ENCODE results near the gene KCNJ6. TPM values are rescaled to one million over a fixed set of nuclear protein-coding genes. Genes with fewer than 3 reads are reported as not detected.

Gene KCNJ6
- total RNA-seq, 1 experiment from 2014 or later: not detected

GRCh38 chr21:37866027-37866426 is 50.2 kb downstream of the KCNJ6 start:
- no peak for DNase-seq (ENCODE audit: low read depth)

DNA sequence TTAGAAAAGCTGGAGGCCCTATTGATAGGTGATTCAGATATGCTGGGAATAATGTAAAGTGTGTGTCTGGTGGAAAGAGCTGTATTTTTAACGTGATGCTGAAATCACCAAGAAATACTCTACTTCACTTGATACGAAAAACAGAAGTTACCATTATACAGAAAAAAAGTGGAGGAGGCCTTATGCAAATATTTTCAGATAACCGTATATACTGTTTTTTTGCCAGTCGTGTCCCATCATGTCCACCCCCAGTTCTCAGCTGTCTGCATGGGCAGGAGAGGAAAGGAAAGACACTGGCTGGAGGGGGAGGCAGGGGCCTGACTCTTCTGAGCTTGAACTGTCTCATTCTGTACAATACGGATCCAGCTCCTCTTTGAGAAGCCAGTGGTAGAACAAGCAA is 51.1 kb downstream of the KCNJ6 start:
- no peak for DNase-seq (ENCODE audit: low read depth)

DNA sequence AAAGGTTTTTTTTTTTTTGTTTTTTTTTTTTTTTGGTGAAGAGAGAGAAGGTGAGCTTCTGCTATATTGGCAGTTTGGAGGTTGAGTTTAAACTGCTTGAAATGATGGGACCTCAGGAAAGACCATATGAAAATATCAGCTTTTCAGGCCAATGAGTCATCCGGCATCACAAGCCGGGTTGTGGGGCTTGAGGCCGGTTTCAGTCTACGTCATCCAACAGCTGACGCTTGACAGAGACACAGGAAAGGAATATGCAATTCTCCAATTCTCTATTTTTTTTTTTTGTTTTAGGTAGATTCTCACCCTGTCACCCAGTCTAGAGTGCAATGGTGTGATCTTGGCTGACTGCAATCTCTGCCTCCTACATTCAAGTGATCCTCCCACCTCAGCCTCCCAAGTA is 52.4 kb downstream of the KCNJ6 start:
- DNase-seq (ENCODE audit: low read depth): peak; percentile 61

DNA sequence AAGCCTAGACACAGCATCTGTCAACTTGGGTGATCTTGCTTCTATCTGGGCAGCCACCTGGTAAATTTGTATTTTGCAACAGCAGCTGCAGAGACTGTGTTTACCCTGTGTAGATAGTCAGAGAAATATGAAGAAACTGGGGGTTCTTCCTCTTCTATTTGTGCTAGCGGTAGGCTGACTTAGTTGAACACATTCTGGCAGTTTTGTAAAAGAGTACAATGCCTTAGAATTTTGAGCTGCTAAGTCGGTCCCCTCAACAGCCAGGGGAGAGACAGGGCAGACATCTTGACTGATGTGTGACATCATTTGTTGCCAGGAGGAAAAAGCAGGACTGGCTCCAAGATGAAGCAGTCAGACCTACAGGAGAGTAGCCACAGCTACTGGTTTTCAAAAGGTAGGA is 53.7 kb downstream of the KCNJ6 start:
- DNase-seq (ENCODE audit: low read depth): no peak

DNA sequence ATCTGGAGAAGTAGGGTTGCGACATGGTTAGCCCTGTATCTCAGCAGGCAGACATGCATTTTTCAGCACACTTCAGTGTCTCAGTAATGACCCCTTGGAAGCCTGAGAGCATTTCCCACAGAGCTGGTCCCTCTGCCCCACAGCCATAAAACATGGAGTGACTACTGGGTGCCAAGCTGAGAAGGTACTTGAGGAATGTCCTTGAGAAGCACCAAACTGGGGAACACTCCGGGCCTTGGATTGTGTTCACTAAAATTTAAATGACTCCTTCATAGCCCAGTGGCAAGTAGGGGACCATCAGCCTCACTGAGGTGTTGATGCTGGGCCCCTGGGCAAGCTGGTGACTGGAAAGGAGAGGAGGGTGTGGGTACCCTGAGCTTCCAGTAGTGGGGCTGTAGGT is 54.7 kb downstream of the KCNJ6 start:
- no peak for DNase-seq (ENCODE audit: low read depth)

DNA sequence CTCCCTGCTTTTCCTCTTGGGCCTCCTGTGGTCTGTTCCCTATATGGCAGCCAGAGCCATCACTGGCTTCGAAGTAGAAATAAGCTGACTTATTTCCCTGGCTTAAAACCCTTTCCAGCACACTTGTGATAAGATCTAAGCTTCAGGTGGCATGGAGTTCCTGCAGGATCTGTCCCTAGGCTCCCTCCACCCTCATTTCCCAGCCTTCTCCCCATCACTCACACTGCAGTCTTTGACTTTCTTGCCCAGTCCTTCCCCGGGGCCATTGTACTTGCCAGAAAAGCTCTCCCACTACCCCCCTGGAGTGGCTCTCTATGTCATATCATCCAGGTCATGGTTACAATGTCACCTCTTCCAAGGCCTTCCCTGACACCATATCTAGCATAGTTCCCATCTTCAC is 55.8 kb downstream of the KCNJ6 start:
- no peak for DNase-seq (ENCODE audit: low read depth)

DNA sequence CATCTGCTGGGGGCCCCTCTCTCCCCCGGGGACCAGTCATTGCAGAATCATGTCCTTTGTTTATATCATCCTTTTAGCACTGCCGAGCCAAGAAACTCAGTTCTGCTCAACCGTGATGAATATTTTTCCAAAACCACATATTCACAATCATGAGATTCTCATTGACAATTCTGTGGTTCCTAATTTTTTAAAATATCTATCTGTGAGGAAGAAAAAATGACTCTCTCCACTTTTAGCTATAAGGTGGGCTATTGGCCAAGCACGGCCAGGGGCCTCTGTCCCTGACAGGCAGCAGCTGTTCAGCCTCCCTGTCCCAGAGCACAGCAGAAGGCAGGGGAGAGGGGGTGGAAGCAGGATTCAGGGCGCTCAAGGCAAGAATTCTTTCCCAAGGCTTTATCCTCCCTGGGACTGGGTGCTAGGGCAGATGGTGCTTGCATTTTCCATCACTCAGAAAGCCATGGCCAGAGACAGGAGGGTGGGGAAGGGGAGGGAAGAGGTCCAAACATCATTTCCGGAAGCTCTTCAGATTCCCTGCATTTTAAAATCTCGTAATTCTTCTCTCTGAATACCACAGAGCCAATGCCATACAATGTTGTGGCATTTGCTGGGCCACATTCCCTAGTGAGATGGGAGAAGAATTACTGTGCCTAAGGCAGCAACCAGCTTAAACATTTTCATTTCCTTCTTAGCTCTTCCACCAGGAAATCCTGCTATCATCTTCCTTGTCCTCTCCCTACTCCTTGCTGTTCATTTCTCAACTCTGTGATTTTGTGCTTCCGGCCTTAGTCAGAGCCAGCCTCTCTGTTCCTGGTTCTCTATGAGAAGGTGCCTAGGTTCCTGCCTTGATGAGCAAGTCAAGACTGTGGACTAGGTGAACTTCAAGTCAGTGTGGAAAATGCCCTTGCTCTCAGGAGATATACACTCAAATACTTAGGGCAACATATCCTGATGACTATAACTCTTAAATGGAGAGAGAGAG is 60.3 kb downstream of the KCNJ6 start:
- DNase-seq (ENCODE audit: low read depth): no peak

DNA sequence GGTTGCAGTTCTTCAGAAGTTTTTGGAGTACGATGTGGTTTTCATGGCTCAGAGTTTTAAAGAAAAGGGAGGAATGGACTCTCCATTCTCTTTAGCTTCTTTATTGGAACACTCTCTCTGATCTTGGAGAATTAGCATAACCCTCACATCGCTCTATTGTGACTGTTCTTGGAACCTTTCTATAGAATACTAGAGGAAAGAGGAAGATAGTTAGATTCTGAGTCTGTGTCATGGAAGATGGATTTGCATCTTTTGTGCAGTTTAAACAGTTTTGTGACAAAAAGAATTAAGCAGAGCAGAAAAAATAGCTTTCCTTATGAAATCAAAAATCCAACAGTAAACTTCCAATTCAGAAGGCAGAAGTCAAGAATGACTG is 61.0 kb downstream of the KCNJ6 start:
- no peak for DNase-seq (ENCODE audit: low read depth)

- DNase-seq (ENCODE audit: low read depth): peak; percentile 55
Measured at GRCh38 chr21:37849506-37850102, 66.7 kb downstream of the KCNJ6 start.

DNA sequence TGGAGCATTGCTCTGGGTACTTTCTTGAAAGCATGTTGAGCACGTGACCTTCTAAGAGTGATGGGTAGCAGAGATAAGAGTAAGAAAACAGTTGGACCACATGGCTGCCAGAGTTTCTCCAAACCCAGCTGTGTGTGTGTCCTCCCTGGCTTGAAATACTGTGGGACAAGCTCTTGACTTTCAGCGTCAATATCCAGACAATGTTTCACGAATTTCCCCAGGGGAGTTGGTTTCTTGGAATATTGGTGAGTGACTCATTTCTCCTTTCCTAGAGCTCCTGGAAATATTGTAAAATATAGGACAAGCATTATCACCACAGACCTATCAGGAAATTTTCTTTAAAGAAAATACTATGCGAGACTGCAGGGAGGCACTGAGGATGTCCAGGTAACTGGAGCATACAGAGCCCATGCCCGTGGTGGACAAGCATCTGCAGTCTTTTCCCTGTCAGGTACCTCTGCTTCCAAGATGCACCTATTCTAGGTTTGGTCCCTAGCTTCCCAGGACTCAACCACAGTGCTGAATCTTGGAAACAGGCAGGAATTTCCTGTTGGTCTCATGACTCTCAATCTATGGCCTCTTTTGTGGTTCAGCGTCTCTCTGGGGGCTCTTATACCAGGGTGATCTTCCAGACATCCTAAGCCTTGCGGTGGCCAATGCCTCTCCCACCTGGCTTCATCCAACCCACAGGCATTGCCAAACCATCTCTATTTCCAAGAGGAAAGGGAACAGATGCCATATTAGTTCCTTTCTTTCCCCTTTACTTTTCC is 67.4 kb downstream of the KCNJ6 start:
- DNase-seq (ENCODE audit: low read depth): peak; percentile 15

DNA sequence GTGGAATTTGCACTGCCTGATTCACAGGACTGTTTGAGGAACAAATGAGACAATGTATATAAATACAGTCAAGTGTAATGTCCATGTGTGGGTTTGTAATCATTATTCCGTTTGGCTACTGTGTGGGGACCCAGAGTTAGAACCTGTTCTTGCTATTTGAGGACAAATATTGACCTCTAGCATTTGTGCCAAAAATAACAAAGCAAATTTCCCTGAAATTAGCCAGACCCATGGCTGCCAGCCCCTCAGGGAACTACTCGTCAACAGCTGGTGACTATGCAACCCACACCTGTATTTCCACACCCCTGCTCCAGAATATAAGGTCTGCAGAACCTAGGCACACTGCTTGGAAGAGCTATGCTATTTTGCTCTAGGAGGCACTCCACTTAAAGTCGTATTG is 70.7 kb downstream of the KCNJ6 start:
- DNase-seq (ENCODE audit: low read depth): no peak

DNA sequence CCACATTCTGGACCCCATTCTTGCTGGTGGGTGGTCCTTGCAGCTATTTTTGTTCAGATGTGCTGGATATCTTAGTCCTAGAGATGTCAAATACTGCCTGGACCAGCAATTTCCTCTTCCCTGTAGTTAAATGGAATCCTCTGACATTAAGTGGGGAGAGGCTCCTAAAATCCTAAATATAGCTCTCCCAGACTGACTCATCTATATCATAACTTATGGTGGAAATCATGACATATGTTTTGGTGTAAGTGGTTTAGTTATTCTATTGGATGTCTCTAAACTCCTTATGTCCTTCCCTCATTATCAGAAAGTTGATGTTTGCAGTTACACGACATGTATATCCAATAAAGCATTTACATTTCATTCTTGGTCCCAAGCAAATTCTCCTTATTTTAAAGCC is 73.1 kb downstream of the KCNJ6 start:
- DNase-seq (ENCODE audit: low read depth): no peak

- no peak for DNase-seq (ENCODE audit: low read depth)
Measured at GRCh38 chr21:37842163-37842919, 73.9 kb downstream of the KCNJ6 start.

- DNase-seq (ENCODE audit: low read depth): no peak
Measured at GRCh38 chr21:37837381-37837780, 78.9 kb downstream of the KCNJ6 start.

GRCh38 chr21:37835481-37835880 is 80.8 kb downstream of the KCNJ6 start:
- no peak for DNase-seq (ENCODE audit: low read depth)

GRCh38 chr21:37833301-37833700 is 83.0 kb downstream of the KCNJ6 start:
- DNase-seq (ENCODE audit: low read depth): no peak

DNA sequence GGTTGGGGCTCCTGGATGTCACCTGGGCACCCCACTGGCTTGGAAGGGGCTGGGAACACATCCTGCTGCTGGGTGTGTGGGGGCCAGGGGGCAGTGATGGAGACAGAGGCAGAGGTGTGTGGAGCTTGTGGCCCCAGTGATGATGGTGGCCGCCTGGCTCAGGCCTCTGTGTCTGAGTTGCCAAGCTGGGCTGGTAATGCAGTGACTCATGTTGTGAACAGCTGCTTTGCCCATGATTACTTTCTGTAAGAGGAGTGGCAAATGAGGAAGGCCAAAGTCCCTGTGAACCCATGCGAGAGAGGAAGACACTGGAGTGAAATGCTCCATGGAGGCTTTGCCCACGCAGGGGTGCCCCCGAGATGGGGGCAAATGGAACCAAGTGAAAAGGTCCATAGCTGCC is 86.8 kb downstream of the KCNJ6 start:
- DNase-seq (ENCODE audit: low read depth): peak; percentile 43

DNA sequence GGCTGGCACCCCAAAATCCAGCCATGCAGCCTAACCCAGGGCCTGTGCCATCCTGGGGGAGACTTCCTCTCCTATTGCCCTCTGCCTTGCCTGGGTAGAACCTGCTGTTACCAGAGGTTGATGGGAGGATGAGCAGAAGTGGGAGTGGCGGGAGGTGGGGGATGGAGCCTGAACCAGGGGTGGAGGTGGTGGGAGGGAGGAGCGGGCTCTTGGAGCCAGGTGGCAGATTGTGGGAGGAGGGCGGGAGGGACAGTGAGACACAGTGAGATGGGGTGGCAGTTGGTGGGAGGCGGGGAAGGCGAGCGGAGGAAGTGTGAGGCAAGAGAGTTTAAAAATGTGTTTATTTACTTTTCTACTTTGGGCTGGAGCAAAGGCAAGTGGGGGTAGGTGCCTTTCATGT is 87.3 kb downstream of the KCNJ6 start:
- DNase-seq (ENCODE audit: low read depth): no peak

- no peak for DNase-seq (ENCODE audit: low read depth)
Measured at GRCh38 chr21:37828556-37828955, 87.7 kb downstream of the KCNJ6 start.

GRCh38 chr21:37827913-37828312 is 88.3 kb downstream of the KCNJ6 start:
- DNase-seq (ENCODE audit: low read depth): no peak

GRCh38 chr21:37821786-37822450 is 94.3 kb downstream of the KCNJ6 start:
- no peak for DNase-seq (ENCODE audit: low read depth)

Data from HT1080 (cell line).